ENCODE results near the gene AOX1. TPM values are rescaled to one million over a fixed set of nuclear protein-coding genes. Genes with fewer than 3 reads are reported as not detected.
"Not testable (repeated sequence)": the region's sequence is repeated elsewhere in the genome, so short reads cannot be mapped to it uniquely, and the experiment has no call there.

Gene AOX1
- total RNA-seq: 10 to 100 TPM; 13.8 to 52.6 (median 33.8) TPM

- Histone ChIP-seq H3K36me3 (no peaks in the 10 kb centered on the region), H3K27me3 (no peaks in the 10 kb centered on the region), H3K4me3 (peak within 1 kb of the TSS; percentile 46 to 72), H3K9me3 (no peaks in the 10 kb centered on the region), H3K27ac (peak within 1 kb of the TSS; percentile 67 to 91), H3K4me1 (peaks cover 0 to 4% of the 10 kb centered on the region in 2 donors)
- DNase-seq: peak; percentile 71 to 74
- TF ChIP-seq CTCF (IDR thresholded peaks at IDR 0.05) (no peak), POLR2A (IDR thresholded peaks at IDR 0.05) (no peak)
- intact Hi-C loops (cut with DNase I; ENCODE audit: low total_unique reads): no loop called here
Observed at GRCh38 chr2:200585730-200586643, at the start of gene AOX1. Gene AOX1, plus strand, starts transcription at chr2:200586014. Its CDS starts 95 bp downstream, at chr2:200586109.

GRCh38 chr2:200538139-200538538 lies 47.7 kb upstream of the AOX1 start:
- Histone ChIP-seq H3K4me1 (no peaks in the 10 kb centered on the region), H3K27ac (no peak overlapping the region), H3K36me3 (peaks cover under 1 to 2% of the 10 kb centered on the region in 2 donors), H3K4me3 (no peak overlapping the region), H3K9me3 (no peaks in the 10 kb centered on the region), H3K27me3 (no peaks in the 10 kb centered on the region)
- no peak for TF ChIP-seq POLR2A (IDR thresholded peaks at IDR 0.05)
- TF ChIP-seq CTCF (IDR thresholded peaks at IDR 0.05): no peak
- intact Hi-C loops (cut with DNase I; ENCODE audit: low total_unique reads): no loop called here
- no peak for DNase-seq

GRCh38 chr2:200540793-200541192 lies 45.0 kb upstream of the AOX1 start:
- peaks cover 2 to 4% of the 10 kb centered on the region in 2 donors for H3K36me3 ChIP-seq
- no peak overlapping the region for H3K27ac ChIP-seq
- H3K27me3 ChIP-seq: no peaks in the 10 kb centered on the region
- intact Hi-C loops (cut with DNase I; ENCODE audit: low total_unique reads): no loop called here
- TF ChIP-seq POLR2A (IDR thresholded peaks at IDR 0.05): no peak
- no peak for TF ChIP-seq CTCF (IDR thresholded peaks at IDR 0.05)
- H3K9me3 ChIP-seq: no peaks in the 10 kb centered on the region
- H3K4me3 ChIP-seq: no peak overlapping the region
- no peaks in the 10 kb centered on the region for H3K4me1 ChIP-seq
- DNase-seq: no peak

GRCh38 chr2:200566596-200566995 lies 19.2 kb upstream of the AOX1 start:
- H3K9me3 ChIP-seq; H3K36me3 ChIP-seq; DNase-seq; H3K4me1 ChIP-seq; H3K27me3 ChIP-seq; intact Hi-C loops (cut with DNase I; ENCODE audit: low total_unique reads); H3K27ac ChIP-seq; H3K4me3 ChIP-seq: not testable (repeated sequence)

- TF ChIP-seq CTCF (IDR thresholded peaks at IDR 0.05): no peak
- no peak for TF ChIP-seq POLR2A (IDR thresholded peaks at IDR 0.05)
Observed at GRCh38 chr2:200567932-200568331, 17.9 kb upstream of the AOX1 start.

More at GRCh38 chr2:200567932-200568331, 17.9 kb upstream of the AOX1 start:
- Histone ChIP-seq H3K9me3 (no peaks in the 10 kb centered on the region), H3K4me3 (no peak overlapping the region), H3K4me1 (no peaks in the 10 kb centered on the region), H3K27me3 (no peaks in the 10 kb centered on the region), H3K36me3 (no peaks in the 10 kb centered on the region), H3K27ac (no peak overlapping the region)
- no peak for DNase-seq
- intact Hi-C loops (cut with DNase I; ENCODE audit: low total_unique reads): no loop called here

Data from uterus (tissue), 4 donors.